GM13976 (cell line): ENCODE results near the gene ATP8B3.

ENCODE experiments used
- DNase-seq: peaks from one replicate; pipeline ENCODE4 v3.0.0; 2012; ENCODE audit warnings: low spot score
- in situ Hi-C: fragments of 300-500 bp; cut with MboI; formaldehyde crosslinking; loops from one replicate; pipeline ENCODE4 v1.12.0; 2022; ENCODE audit warnings: low sequenced_read_pairs, mixed read lengths, inconsistent platforms; ENCODE audit not compliant: unreplicated experiment
- TF ChIP-seq, protein P1 (sequence below): IDR thresholded peaks from 2 replicates; pipeline ENCODE4 v1.5.1; 2012; ENCODE audit warnings: borderline replicate concordance, mild to moderate bottlenecking; ENCODE audit not compliant: insufficient read depth; ENCODE audit errors: extremely low read depth, missing control alignments, control extremely low read depth

The ATP8B3 gene

GRCh38 chr19:1752757-1753728, 59.0 kb downstream of the ATP8B3 start, which contains the start of gene ONECUT3:
Gene ONECUT3 (plus strand): TSS chr19:1753506. CDS start chr19:1753663, 157 bp downstream.
- TF ChIP-seq, protein P1, sequence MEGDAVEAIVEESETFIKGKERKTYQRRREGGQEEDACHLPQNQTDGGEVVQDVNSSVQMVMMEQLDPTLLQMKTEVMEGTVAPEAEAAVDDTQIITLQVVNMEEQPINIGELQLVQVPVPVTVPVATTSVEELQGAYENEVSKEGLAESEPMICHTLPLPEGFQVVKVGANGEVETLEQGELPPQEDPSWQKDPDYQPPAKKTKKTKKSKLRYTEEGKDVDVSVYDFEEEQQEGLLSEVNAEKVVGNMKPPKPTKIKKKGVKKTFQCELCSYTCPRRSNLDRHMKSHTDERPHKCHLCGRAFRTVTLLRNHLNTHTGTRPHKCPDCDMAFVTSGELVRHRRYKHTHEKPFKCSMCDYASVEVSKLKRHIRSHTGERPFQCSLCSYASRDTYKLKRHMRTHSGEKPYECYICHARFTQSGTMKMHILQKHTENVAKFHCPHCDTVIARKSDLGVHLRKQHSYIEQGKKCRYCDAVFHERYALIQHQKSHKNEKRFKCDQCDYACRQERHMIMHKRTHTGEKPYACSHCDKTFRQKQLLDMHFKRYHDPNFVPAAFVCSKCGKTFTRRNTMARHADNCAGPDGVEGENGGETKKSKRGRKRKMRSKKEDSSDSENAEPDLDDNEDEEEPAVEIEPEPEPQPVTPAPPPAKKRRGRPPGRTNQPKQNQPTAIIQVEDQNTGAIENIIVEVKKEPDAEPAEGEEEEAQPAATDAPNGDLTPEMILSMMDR, result no peak
- in situ Hi-C loops, result no loop called here
- DNase-seq, result no peak

GRCh38 chr19:1752009-1752756, 59.9 kb downstream of the ATP8B3 start:
- TF ChIP-seq, protein P1, result no peak
- DNase-seq, result no peak
- in situ Hi-C loops, result no loop called here

DNA sequence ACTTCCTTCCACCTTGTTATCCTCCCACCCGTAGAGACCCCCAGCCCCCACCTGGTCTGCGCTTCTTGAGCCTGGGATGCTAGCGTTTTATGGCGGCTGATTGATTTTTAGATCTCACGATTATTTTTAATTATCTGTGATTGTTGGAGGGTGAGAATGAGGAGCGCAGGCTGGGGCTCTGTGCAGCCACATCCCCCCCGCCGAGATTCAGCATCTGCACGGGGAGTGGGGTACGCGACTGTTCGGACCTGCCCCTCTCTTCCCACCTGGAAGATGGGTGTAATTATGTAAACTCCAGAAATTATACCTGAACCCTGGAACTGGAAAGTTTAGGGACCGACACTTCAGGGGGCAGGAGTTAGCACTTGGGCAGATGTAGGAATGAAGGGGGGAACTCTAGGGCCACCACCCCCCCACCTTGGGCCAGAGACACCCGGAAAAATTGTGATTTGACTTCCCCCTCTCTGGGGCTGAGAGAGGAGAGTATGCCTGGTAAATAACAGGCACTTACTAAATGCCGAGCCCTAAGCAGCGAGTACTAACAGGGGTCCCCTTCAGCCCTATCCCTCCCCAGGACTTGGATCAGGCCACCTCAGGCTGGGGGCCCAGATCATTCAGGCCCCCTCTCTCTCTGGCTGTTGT, 60.6 kb downstream of the ATP8B3 start:
- in situ Hi-C loops, result no loop called here
- DNase-seq, result no peak
- TF ChIP-seq, protein P1, result no peak

DNA sequence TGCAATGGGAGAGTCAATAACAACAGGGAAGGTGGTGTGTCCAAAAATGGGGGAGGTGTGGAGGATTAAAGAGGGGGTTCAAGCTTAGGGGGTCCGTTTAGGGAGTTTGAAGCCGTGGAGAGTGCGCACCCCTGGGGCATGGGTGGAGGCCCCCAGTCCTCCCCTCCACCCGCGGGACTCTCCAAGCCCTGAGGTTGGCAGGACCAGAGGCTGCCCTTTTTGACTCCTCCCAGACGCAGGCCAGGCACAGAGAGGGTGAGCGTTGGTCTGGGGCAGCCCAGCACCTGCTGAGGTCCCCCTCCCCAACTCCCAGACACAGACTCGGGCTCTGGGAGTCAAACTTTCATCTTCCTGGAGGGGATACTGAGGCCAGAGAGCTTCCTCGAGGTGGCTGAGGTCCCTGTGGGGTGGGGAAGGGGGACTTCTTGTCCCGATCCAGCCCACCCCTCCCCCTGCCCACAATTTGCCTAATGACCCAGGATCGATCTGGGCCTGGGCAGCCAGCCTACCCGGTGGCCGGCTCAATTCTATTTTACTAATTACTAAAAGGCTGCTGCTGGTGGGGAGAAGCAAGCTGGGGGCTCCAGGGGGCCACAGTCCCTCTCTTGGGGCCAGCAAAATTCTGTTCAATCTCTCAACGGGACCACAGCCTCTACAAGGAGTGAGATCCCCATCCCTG, 61.6 kb downstream of the ATP8B3 start:
- TF ChIP-seq, protein P1, result no peak
- in situ Hi-C loops, result no loop called here
- no peak for DNase-seq

GRCh38 chr19:1749373-1750342, 62.4 kb downstream of the ATP8B3 start:
- in situ Hi-C loops, result no loop called here
- no peak for DNase-seq
- TF ChIP-seq, protein P1, result no peak
